ENCODE results near the gene IFT20.

- TF ChIP-seq CTCF (conservative IDR thresholded peaks at IDR 0.05 in 1 of 2, IDR thresholded peaks at IDR 0.05 in 1 of 2; ENCODE audit: low read depth in 1 of 2, low read length in 2 of 2): no peak
- TF ChIP-seq EZH2 (IDR thresholded peaks at IDR 0.05; ENCODE audit: low read length, missing control alignments): no peak
Measured at GRCh38 chr17:28326114-28326513, 9.2 kb downstream of the IFT20 start.

Data from fibroblast of lung (primary cell).